Measurements from ENCODE around the gene TK2. TPM values are rescaled to one million over a fixed set of nuclear protein-coding genes. Genes with fewer than 3 reads are reported as not detected.
"Not testable (repeated sequence)": the region's sequence is repeated elsewhere in the genome, so short reads cannot be mapped to it uniquely, and the experiment has no call there.

Gene TK2
- total RNA-seq, 1 donor from 2014 or later = 4.5 TPM

- TF ChIP-seq, protein P1, sequence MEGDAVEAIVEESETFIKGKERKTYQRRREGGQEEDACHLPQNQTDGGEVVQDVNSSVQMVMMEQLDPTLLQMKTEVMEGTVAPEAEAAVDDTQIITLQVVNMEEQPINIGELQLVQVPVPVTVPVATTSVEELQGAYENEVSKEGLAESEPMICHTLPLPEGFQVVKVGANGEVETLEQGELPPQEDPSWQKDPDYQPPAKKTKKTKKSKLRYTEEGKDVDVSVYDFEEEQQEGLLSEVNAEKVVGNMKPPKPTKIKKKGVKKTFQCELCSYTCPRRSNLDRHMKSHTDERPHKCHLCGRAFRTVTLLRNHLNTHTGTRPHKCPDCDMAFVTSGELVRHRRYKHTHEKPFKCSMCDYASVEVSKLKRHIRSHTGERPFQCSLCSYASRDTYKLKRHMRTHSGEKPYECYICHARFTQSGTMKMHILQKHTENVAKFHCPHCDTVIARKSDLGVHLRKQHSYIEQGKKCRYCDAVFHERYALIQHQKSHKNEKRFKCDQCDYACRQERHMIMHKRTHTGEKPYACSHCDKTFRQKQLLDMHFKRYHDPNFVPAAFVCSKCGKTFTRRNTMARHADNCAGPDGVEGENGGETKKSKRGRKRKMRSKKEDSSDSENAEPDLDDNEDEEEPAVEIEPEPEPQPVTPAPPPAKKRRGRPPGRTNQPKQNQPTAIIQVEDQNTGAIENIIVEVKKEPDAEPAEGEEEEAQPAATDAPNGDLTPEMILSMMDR (IDR thresholded peaks at IDR 0.05; ENCODE audit: partially characterized antibody, unreplicated experiment) = no peak
- peaks cover 6% of the 10 kb centered on the region for H3K9me3 Mint-ChIP-seq (ENCODE audit: unreplicated experiment)
- H3K4me3 Mint-ChIP-seq (ENCODE audit: unreplicated experiment) = no peak overlapping the region
- H3K27me3 Mint-ChIP-seq (ENCODE audit: unreplicated experiment) = peaks cover 11% of the 10 kb centered on the region
- H3K4me1 Mint-ChIP-seq (ENCODE audit: low read depth, unreplicated experiment) = peaks cover 13% of the 10 kb centered on the region
- H3K27ac Mint-ChIP-seq (ENCODE audit: unreplicated experiment) = no peak overlapping the region
- peaks cover 6% of the 10 kb centered on the region for H3K36me3 Mint-ChIP-seq (ENCODE audit: unreplicated experiment)
- no peak for DNase-seq
These were observed 32.9 kb downstream of the TK2 start for GRCh38 chr16:66516808-66517585.

GRCh38 chr16:66516509-66516807 lies 33.5 kb downstream of the TK2 start:
- Mint-ChIP-seq H3K4me1 (ENCODE audit: low read depth, unreplicated experiment) (peaks cover 16% of the 10 kb centered on the region), H3K4me3 (ENCODE audit: unreplicated experiment) (no peak overlapping the region), H3K36me3 (ENCODE audit: unreplicated experiment) (peaks cover 6% of the 10 kb centered on the region), H3K27me3 (ENCODE audit: unreplicated experiment) (peaks cover 16% of the 10 kb centered on the region), H3K27ac (ENCODE audit: unreplicated experiment) (no peak overlapping the region), H3K9me3 (ENCODE audit: unreplicated experiment) (peaks cover 10% of the 10 kb centered on the region)
- TF ChIP-seq, protein P1 (IDR thresholded peaks at IDR 0.05; ENCODE audit: partially characterized antibody, unreplicated experiment) = no peak
- DNase-seq = no peak

GRCh38 chr16:66515596-66516508 lies 34.1 kb downstream of the TK2 start:
- Mint-ChIP-seq H3K4me1 (ENCODE audit: low read depth, unreplicated experiment) (peaks cover 20% of the 10 kb centered on the region), H3K36me3 (ENCODE audit: unreplicated experiment) (peaks cover 6% of the 10 kb centered on the region), H3K4me3 (ENCODE audit: unreplicated experiment) (no peak overlapping the region), H3K9me3 (ENCODE audit: unreplicated experiment) (peaks cover 10% of the 10 kb centered on the region), H3K27me3 (ENCODE audit: unreplicated experiment) (peaks cover 16% of the 10 kb centered on the region), H3K27ac (ENCODE audit: unreplicated experiment) (no peak overlapping the region)
- TF ChIP-seq, protein P1 (IDR thresholded peaks at IDR 0.05; ENCODE audit: partially characterized antibody, unreplicated experiment) = no peak
- DNase-seq = no peak

DNA sequence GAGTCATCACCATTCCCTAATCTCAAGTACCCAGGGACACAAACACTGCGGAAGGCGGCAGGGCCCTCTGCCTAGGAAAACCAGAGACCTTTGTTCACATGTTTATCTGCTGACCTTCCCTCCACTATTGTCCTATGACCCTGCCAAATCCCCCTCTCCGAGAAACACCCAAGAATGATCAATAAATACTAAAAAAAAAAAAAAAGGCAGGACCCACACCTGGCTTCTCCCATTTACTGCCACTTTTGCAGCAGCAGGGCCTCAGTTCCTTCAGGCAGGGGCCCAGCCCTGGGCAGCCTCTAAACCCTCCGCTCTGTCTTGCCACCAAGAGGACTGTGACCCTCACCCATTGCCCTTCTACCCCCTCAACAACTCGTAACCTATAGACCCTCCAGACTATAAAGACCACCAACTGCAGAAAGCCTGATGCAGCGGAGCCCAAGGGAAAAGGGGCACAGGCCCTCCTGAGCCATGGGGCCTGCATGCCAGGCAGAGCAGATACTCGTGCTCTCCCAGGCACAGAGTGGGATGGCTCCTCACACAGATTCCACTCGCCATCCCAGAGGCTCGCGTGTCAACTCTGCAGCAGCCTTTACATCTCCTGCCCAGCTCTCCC lies 34.8 kb downstream of the TK2 start:
- peaks cover 16% of the 10 kb centered on the region for H3K27me3 Mint-ChIP-seq (ENCODE audit: unreplicated experiment)
- H3K4me1 Mint-ChIP-seq (ENCODE audit: low read depth, unreplicated experiment) = peaks cover 23% of the 10 kb centered on the region
- DNase-seq; H3K9me3 Mint-ChIP-seq (ENCODE audit: unreplicated experiment); H3K36me3 Mint-ChIP-seq (ENCODE audit: unreplicated experiment); H3K27ac Mint-ChIP-seq (ENCODE audit: unreplicated experiment): not testable (repeated sequence)
- peak overlapping the region; percentile 23 for H3K4me3 Mint-ChIP-seq (ENCODE audit: unreplicated experiment)

DNA sequence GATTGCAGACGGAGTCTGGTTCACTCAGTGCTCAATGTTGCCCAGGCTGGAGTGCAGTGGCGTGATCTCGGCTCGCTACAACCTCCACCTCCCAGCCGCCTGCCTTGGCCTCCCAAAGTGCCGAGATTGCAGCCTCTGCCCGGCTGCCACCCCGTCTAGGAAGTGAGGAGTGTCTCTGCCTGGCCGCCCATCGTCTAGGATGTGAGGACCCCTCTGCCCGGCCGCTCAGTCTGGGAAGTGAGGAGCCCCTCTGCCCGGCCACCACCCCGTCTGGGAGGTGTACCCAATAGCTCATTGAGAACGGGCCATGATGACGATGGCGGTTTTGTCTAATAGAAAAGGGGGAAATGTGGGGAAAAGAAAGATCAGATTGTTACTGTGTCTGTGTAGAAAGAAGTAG lies 35.5 kb downstream of the TK2 start:
- H3K9me3 Mint-ChIP-seq (ENCODE audit: unreplicated experiment); H3K27ac Mint-ChIP-seq (ENCODE audit: unreplicated experiment); H3K4me3 Mint-ChIP-seq (ENCODE audit: unreplicated experiment); H3K36me3 Mint-ChIP-seq (ENCODE audit: unreplicated experiment); DNase-seq: not testable (repeated sequence)
- peaks cover 19% of the 10 kb centered on the region for H3K27me3 Mint-ChIP-seq (ENCODE audit: unreplicated experiment)
- H3K4me1 Mint-ChIP-seq (ENCODE audit: low read depth, unreplicated experiment) = peaks cover 28% of the 10 kb centered on the region
